Measurements from ENCODE around the gene SBSN.

GRCh38 chr19:35560271-35560670 is 32.2 kb upstream of the SBSN start:
- TF ChIP-seq CTCF (IDR thresholded peaks at IDR 0.05) (no peak), POLR2AphosphoS5 (IDR thresholded peaks at IDR 0.05; ENCODE audit: low read depth, low read length) (no peak)

Data from Panc1 (cell line).